Activated CD8-positive, alpha-beta memory T cell treated with anti-CD3 and anti-CD28 coated beads, Interleukin-2, amount 50 U/mL, for 4 hours (primary cell): ENCODE measurements around the gene RAD51D.
"Not testable (repeated sequence)": the region's sequence is repeated elsewhere in the genome, so short reads cannot be mapped to it uniquely, and the experiment has no call there.

Experiments used
- DNase-seq: peaks from one replicate; pipeline ENCODE4 v3.0.0-alpha.2; 2020

RAD51D gene

GRCh38 chr17:35141681-35142466 lies 22.2 kb upstream of the RAD51D start, which contains the start of gene NLE1:
Gene NLE1, minus strand, starts transcription at chr17:35142303. Its CDS starts 28 bp downstream, at chr17:35142275.
- peak; percentile 89 for DNase-seq

- DNase-seq, result no peak
Observed at GRCh38 chr17:35138218-35138617, 18.6 kb upstream of the RAD51D start.

GRCh38 chr17:35135322-35135721 lies 15.7 kb upstream of the RAD51D start:
- DNase-seq, result no peak

- DNase-seq, result no peak
Observed at GRCh38 chr17:35132816-35133550, 13.3 kb upstream of the RAD51D start.

GRCh38 chr17:35132099-35132498 lies 12.4 kb upstream of the RAD51D start:
- DNase-seq, result no peak

- no peak for DNase-seq
Observed at GRCh38 chr17:35130392-35130791, 10.7 kb upstream of the RAD51D start.

GRCh38 chr17:35129973-35130351 lies 10.3 kb upstream of the RAD51D start:
- no peak for DNase-seq

GRCh38 chr17:35129154-35129972 lies 9.7 kb upstream of the RAD51D start:
- DNase-seq, result no peak

- no peak for DNase-seq
Observed at GRCh38 chr17:35127751-35128514, 8.3 kb upstream of the RAD51D start.

- DNase-seq, result no peak
Observed at GRCh38 chr17:35121315-35121714, 1.7 kb upstream of the RAD51D start, which contains the start of gene FNDC8. Gene FNDC8, plus strand, starts transcription at chr17:35121615. Its CDS starts 79 bp downstream, at chr17:35121694.

- no peak for DNase-seq
Observed at GRCh38 chr17:35117984-35118383, 1.7 kb downstream of the RAD51D start.

- no peak for DNase-seq
Observed at GRCh38 chr17:35116845-35117244, 2.8 kb downstream of the RAD51D start.

- DNase-seq, result not testable (repeated sequence)
Observed at GRCh38 chr17:35110791-35111190, 8.9 kb downstream of the RAD51D start.

- no peak for DNase-seq
Observed at GRCh38 chr17:35104844-35105450, 14.7 kb downstream of the RAD51D start.

- no peak for DNase-seq
Observed at GRCh38 chr17:35103271-35103670, 16.4 kb downstream of the RAD51D start.

GRCh38 chr17:35101725-35102124 lies 17.9 kb downstream of the RAD51D start:
- no peak for DNase-seq

- DNase-seq, result no peak
Observed at GRCh38 chr17:35101036-35101435, 18.6 kb downstream of the RAD51D start.

GRCh38 chr17:35099908-35100307 lies 19.8 kb downstream of the RAD51D start:
- DNase-seq, result no peak

- DNase-seq, result no peak
Observed at GRCh38 chr17:35097776-35098175, 21.9 kb downstream of the RAD51D start.

- no peak for DNase-seq
Observed at GRCh38 chr17:35095741-35096140, 23.9 kb downstream of the RAD51D start.

GRCh38 chr17:35094902-35095301 lies 24.8 kb downstream of the RAD51D start:
- DNase-seq, result no peak

- DNase-seq, result not testable (repeated sequence)
Observed at GRCh38 chr17:35090707-35091106, 29.0 kb downstream of the RAD51D start.
